Astrocyte of the spinal cord (primary cell): ENCODE results near the gene TAF6L.
A peak's percentile ranks its signal among the peaks of the same experiment; 100 is the strongest.

Experiments
- DNase-seq: peaks from one replicate; pipeline ENCODE4 v3.0.0; 2011; ENCODE audit warnings: low read depth, low spot score
- H3K4me3 ChIP-seq: 2 replicates; pipeline ENCODE4 v1.5.1; 2011; ENCODE audit warnings: low read depth, mild to moderate bottlenecking, low read length, moderate library complexity
- CTCF ChIP-seq: IDR thresholded peaks from 2 replicates; pipeline ENCODE4 v1.5.1; 2012; ENCODE audit warnings: low read depth, mild to moderate bottlenecking, low read length, inconsistent platforms
- in situ Hi-C: cut with HindIII; loops from 2 replicates; pipeline ENCODE4 v1.10.0; 2017; ENCODE audit warnings: low sequenced_read_pairs

Gene TAF6L

GRCh38 chr11:62771144-62772021 is at the start of gene TAF6L:
TSS of gene TAF6L (plus strand) at chr11:62771396. CDS start at chr11:62775784, 4,388 bp downstream.
- no peak for TF ChIP-seq CTCF
- peak within 1 kb of the TSS; percentile 72 for H3K4me3 ChIP-seq
- peak; percentile 98 for DNase-seq
- in situ Hi-C loops, result no loop called here

- peak; percentile 39 for DNase-seq
- H3K4me3 ChIP-seq, result no peak overlapping the region
- in situ Hi-C loops, result no loop called here
- TF ChIP-seq CTCF, result peak; percentile 13
Measured at GRCh38 chr11:62721994-62722393, 49.2 kb upstream of the TAF6L start.

- in situ Hi-C loops, result no loop called here
- TF ChIP-seq CTCF, result no peak
- H3K4me3 ChIP-seq, result peak overlapping the region; percentile 78
- no peak for DNase-seq
Measured at GRCh38 chr11:62724171-62724570, 47.0 kb upstream of the TAF6L start.

- in situ Hi-C loops, result no loop called here
- TF ChIP-seq CTCF, result no peak
- peak overlapping the region; percentile 78 for H3K4me3 ChIP-seq
- no peak for DNase-seq
Measured at GRCh38 chr11:62725646-62726045, 45.5 kb upstream of the TAF6L start.

GRCh38 chr11:62726156-62726914 is 44.9 kb upstream of the TAF6L start:
- TF ChIP-seq CTCF, result no peak
- no peak for DNase-seq
- peak overlapping the region; percentile 78 for H3K4me3 ChIP-seq
- in situ Hi-C loops, result no loop called here

- DNase-seq, result no peak
- no peak for TF ChIP-seq CTCF
- in situ Hi-C loops, result no loop called here
- H3K4me3 ChIP-seq, result peak overlapping the region; percentile 78
Measured at GRCh38 chr11:62726915-62727164, 44.4 kb upstream of the TAF6L start.
